Stimulated activated CD4-positive, alpha-beta T cell treated with anti-CD3 and anti-CD28 coated beads, Interleukin-2, amount 100 ng/mL, for 4 hours (primary cell): ENCODE measurements around the gene REST.

Source experiments
- DNase-seq: peaks from one replicate; pipeline ENCODE4 v3.0.0-alpha.2; 2020; ENCODE audit warnings: low read depth

The REST gene

GRCh38 chr4:56977321-56978012 is 69.8 kb downstream of the REST start, which contains the start of gene NOA1:
Gene NOA1 (minus strand): TSS chr4:56977606. CDS start chr4:56977585, 21 bp downstream.
- DNase-seq, result peak; percentile 97

GRCh38 chr4:56978750-56979303 is 71.1 kb downstream of the REST start, which contains the start of gene POLR2B:
Gene POLR2B (plus strand): TSS chr4:56978896. CDS start chr4:56978986, 90 bp downstream.
- DNase-seq, result peak; percentile 76

GRCh38 chr4:56979421-56980072 is 71.8 kb downstream of the REST start:
- no peak for DNase-seq

- no peak for DNase-seq
These were observed 74.1 kb downstream of the REST start for GRCh38 chr4:56981795-56982201.

GRCh38 chr4:56986192-56986591 is 78.5 kb downstream of the REST start:
- DNase-seq, result no peak

GRCh38 chr4:56986952-56987351 is 79.3 kb downstream of the REST start:
- no peak for DNase-seq

- no peak for DNase-seq
These were observed 82.6 kb downstream of the REST start for GRCh38 chr4:56990109-56990905.

GRCh38 chr4:56995525-56995924 is 87.8 kb downstream of the REST start:
- DNase-seq, result no peak

- DNase-seq, result no peak
These were observed 92.1 kb downstream of the REST start for GRCh38 chr4:56999751-57000150.

GRCh38 chr4:57013543-57014120 is 105.9 kb downstream of the REST start:
- DNase-seq, result no peak
